GM19193 (cell line): Measurements from ENCODE around the gene NCAM1.

ENCODE experiments used
- POLR2A ChIP-seq: IDR thresholded peaks from 4 replicates; pipeline ENCODE4 v1.6.1; 2011; ENCODE audit not compliant: insufficient read depth, insufficient read length; ENCODE audit errors: extremely low read depth

The NCAM1 gene

GRCh38 chr11:113153847-113154246 is 192.6 kb downstream of the NCAM1 start:
- no peak for TF ChIP-seq POLR2A

- TF ChIP-seq POLR2A: no peak
Measured at GRCh38 chr11:113159988-113160807, 199.0 kb downstream of the NCAM1 start.

- TF ChIP-seq POLR2A: no peak
Measured at GRCh38 chr11:113160808-113161124, 199.5 kb downstream of the NCAM1 start.

GRCh38 chr11:113161711-113162591 is 200.7 kb downstream of the NCAM1 start:
- no peak for TF ChIP-seq POLR2A

- no peak for TF ChIP-seq POLR2A
Measured at GRCh38 chr11:113162592-113162962, 201.4 kb downstream of the NCAM1 start.

GRCh38 chr11:113163291-113164030 is 202.2 kb downstream of the NCAM1 start:
- TF ChIP-seq POLR2A: no peak

GRCh38 chr11:113166280-113166679 is 205.1 kb downstream of the NCAM1 start:
- TF ChIP-seq POLR2A: no peak

- TF ChIP-seq POLR2A: no peak
Measured at GRCh38 chr11:113167599-113167998, 206.4 kb downstream of the NCAM1 start.

- TF ChIP-seq POLR2A: no peak
Measured at GRCh38 chr11:113168354-113169342, 207.4 kb downstream of the NCAM1 start.

GRCh38 chr11:113172382-113172951 is 211.2 kb downstream of the NCAM1 start:
- TF ChIP-seq POLR2A: no peak

GRCh38 chr11:113173126-113173525 is 211.9 kb downstream of the NCAM1 start:
- no peak for TF ChIP-seq POLR2A

GRCh38 chr11:113174882-113175281 is 213.7 kb downstream of the NCAM1 start:
- no peak for TF ChIP-seq POLR2A

GRCh38 chr11:113176599-113177360 is 215.6 kb downstream of the NCAM1 start:
- no peak for TF ChIP-seq POLR2A
